Measurements from ENCODE around the gene NINL. TPM values are rescaled to one million over a fixed set of nuclear protein-coding genes. Genes with fewer than 3 reads are reported as not detected.

Gene NINL
- total RNA-seq, 1 donor from 2014 or later, result 1.8 TPM

DNA sequence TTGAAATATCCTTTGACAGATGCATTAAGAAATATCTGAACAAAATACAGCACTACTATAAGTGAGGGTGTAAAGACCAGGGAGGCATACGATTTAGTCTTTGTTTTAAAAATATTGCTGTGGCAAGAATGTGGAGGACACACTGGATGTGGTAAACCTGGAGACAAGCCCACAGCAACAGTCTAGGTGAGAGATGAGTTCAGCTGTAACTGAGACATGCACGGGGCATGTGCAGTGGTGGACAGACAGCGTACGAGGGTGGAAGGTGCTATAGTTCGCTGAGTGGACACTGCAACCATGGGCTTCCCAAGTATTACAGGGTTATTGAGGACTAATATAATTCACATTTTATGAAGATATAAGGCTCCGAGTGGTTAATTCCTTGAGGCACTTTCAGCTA, 36.7 kb upstream of the NINL start:
- CTCF ChIA-PET, result no interaction called here
- no peak overlapping the region for H3K27ac Mint-ChIP-seq
- POLR2A ChIA-PET, result no interaction called here

DNA sequence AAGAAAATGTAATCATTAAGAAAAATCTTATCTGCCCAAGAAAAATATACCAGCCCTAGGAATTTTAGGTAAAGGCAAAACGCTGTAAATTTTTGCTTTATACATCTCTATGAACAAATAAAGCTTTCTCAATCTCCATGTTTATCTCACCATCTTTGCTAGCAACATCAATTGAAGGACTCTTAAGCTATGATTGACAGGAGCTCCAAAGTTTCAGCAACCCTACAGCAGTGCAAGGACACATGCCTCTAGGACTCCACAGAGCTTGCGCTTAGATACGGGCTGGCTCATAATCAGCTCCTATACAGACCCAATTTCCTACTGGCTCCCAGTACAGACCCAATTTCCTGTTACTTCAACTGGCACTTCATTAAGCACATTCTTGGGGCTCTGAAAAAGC, 34.2 kb upstream of the NINL start:
- no peaks in the 10 kb centered on the region for H3K27me3 Mint-ChIP-seq
- intact Hi-C loops (cut with micrococcal nuclease), result no loop called here
- ATAC-seq (ENCODE audit: low read depth) (no peak), DNase-seq (no peak)
- peaks cover 15% of the 10 kb centered on the region for H3K36me3 Mint-ChIP-seq (ENCODE audit: low read depth)
- H3K4me1 Mint-ChIP-seq, result peaks cover 24% of the 10 kb centered on the region
- no peak overlapping the region for H3K27ac Mint-ChIP-seq
- ChIA-PET POLR2A (no interaction called here), CTCF (no interaction called here)
- H3K4me3 Mint-ChIP-seq, result no peak overlapping the region
- TF ChIP-seq CTCF (IDR thresholded peaks at IDR 0.05), result no peak
- no peaks in the 10 kb centered on the region for H3K9me3 Mint-ChIP-seq

More for the DNA sequence above, 36.7 kb upstream of the NINL start:
- Mint-ChIP-seq H3K27me3 (no peaks in the 10 kb centered on the region), H3K9me3 (no peaks in the 10 kb centered on the region), H3K36me3 (ENCODE audit: low read depth) (peaks cover 9% of the 10 kb centered on the region), H3K4me1 (peaks cover 25% of the 10 kb centered on the region), H3K4me3 (peak overlapping the region; percentile 92)
- no peak for ATAC-seq (ENCODE audit: low read depth)
- DNase-seq, result no peak
- no peak for TF ChIP-seq CTCF (IDR thresholded peaks at IDR 0.05)
- intact Hi-C loops (cut with micrococcal nuclease), result loop anchor here (5.0 kb wide), 2 partner anchors 330 to 425 kb away; partner anchors contain the start of gene ENTPD6

- H3K27me3 Mint-ChIP-seq, result no peaks in the 10 kb centered on the region
These were observed 23.4 kb upstream of the NINL start for GRCh38 chr20:25608774-25609173.

GRCh38 chr20:25606094-25606695, 20.9 kb upstream of the NINL start:
- no peak overlapping the region for H3K4me3 Mint-ChIP-seq
- H3K27ac Mint-ChIP-seq, result no peak overlapping the region
- no peak for TF ChIP-seq CTCF (IDR thresholded peaks at IDR 0.05)
- H3K27me3 Mint-ChIP-seq, result no peaks in the 10 kb centered on the region
- no peaks in the 10 kb centered on the region for H3K36me3 Mint-ChIP-seq (ENCODE audit: low read depth)
- H3K4me1 Mint-ChIP-seq, result peaks cover 2% of the 10 kb centered on the region
- POLR2A ChIA-PET, result no interaction called here
- intact Hi-C loops (cut with micrococcal nuclease), result no loop called here
- CTCF ChIA-PET, result no interaction called here
- no peaks in the 10 kb centered on the region for H3K9me3 Mint-ChIP-seq
- ATAC-seq (ENCODE audit: low read depth) (no peak), DNase-seq (no peak)

More at GRCh38 chr20:25608774-25609173, 23.4 kb upstream of the NINL start:
- DNase-seq, result no peak
- no peak for TF ChIP-seq CTCF (IDR thresholded peaks at IDR 0.05)
- Mint-ChIP-seq H3K27ac (no peak overlapping the region), H3K36me3 (ENCODE audit: low read depth) (peaks cover 3% of the 10 kb centered on the region), H3K9me3 (no peaks in the 10 kb centered on the region), H3K4me3 (no peak overlapping the region), H3K4me1 (peaks cover 2% of the 10 kb centered on the region)
- ATAC-seq (ENCODE audit: low read depth), result no peak
- intact Hi-C loops (cut with micrococcal nuclease), result no loop called here
- CTCF ChIA-PET, result no interaction called here
- POLR2A ChIA-PET, result no interaction called here

GRCh38 chr20:25605148-25605547, 19.8 kb upstream of the NINL start:
- H3K27ac Mint-ChIP-seq, result no peak overlapping the region
- H3K36me3 Mint-ChIP-seq (ENCODE audit: low read depth), result no peaks in the 10 kb centered on the region
- CTCF ChIA-PET, result no interaction called here
- H3K9me3 Mint-ChIP-seq, result no peaks in the 10 kb centered on the region
- H3K4me3 Mint-ChIP-seq, result no peak overlapping the region
- TF ChIP-seq CTCF (IDR thresholded peaks at IDR 0.05), result no peak
- H3K4me1 Mint-ChIP-seq, result peaks cover 2% of the 10 kb centered on the region
- POLR2A ChIA-PET, result no interaction called here
- ATAC-seq (ENCODE audit: low read depth) (no peak), DNase-seq (no peak)
- intact Hi-C loops (cut with micrococcal nuclease), result no loop called here
- peaks cover under 1% of the 10 kb centered on the region for H3K27me3 Mint-ChIP-seq
